ENCODE data around the gene MAD2L1. TPM values are rescaled to one million over a fixed set of nuclear protein-coding genes. Genes with fewer than 3 reads are reported as not detected.

The MAD2L1 gene
- total and polyA plus RNA-seq, 2 experiments from 2014 or later, result 80.2 to 139 TPM

- peaks cover 57% of the 10 kb centered on the region for H3K79me2 ChIP-seq (replicated peaks; ENCODE audit: insufficient read depth)
- ATAC-seq, result peak; percentile 5
- 0 out of 2 replicates have a peak overlapping the region, but pooled peaks have one; percentile 44 for H2AFZ ChIP-seq
- H3K27me3 Mint-ChIP-seq (ENCODE audit: insufficient read depth, low read depth, poor library complexity), result no peaks in the 10 kb centered on the region
- no peaks in the 10 kb centered on the region for H3F3A ChIP-seq (replicated peaks; ENCODE audit: low read depth)
- peaks cover 39% of the 10 kb centered on the region for H3K36me3 Mint-ChIP-seq (ENCODE audit: low read depth)
- H3K4me3 Mint-ChIP-seq, result peak overlapping the region; percentile 99
- peak overlapping the region; percentile 90 for H3K27ac ChIP-seq (ENCODE audit: low read depth)
- H3K4me2 ChIP-seq, result peak overlapping the region; percentile 91
- H3K36me3 ChIP-seq (ENCODE audit: insufficient read depth), result peaks cover 14% of the 10 kb centered on the region; the same call in 1 of the 2 replicates
- DNase-seq (ENCODE audit: low spot score), result peak; percentile 42
- H3K4me1 ChIP-seq (ENCODE audit: insufficient read depth), result peaks cover 24% of the 10 kb centered on the region
- H3K9me2 ChIP-seq (ENCODE audit: insufficient read depth), result no peaks in the 10 kb centered on the region
- no peaks in the 10 kb centered on the region; the same call in 2 of the 3 replicates for H3K9me3 Mint-ChIP-seq
- H3K27ac Mint-ChIP-seq, result peak overlapping the region; percentile 100
- peak overlapping the region; percentile 93 for H3K4me3 ChIP-seq
- H3K27me3 ChIP-seq (ENCODE audit: insufficient read depth), result no peaks in the 10 kb centered on the region
- peaks cover 20% of the 10 kb centered on the region for H4K20me1 ChIP-seq (replicated peaks; ENCODE audit: insufficient read depth)
- H3K4me1 Mint-ChIP-seq, result peaks cover 49% of the 10 kb centered on the region
- TF ChIP-seq STAT1 (IDR thresholded peaks at IDR 0.05; ENCODE audit: unreplicated experiment) (no peak), ETS1 (IDR thresholded peaks at IDR 0.05) (no peak), REST (IDR thresholded peaks at IDR 0.05; ENCODE audit: unreplicated experiment) (no peak), ZNF331 (CRISPR knock-in tag; IDR thresholded peaks at IDR 0.05; ENCODE audit: low read depth) (no peak), CTCF (conservative IDR thresholded peaks at IDR 0.05; ENCODE audit: low read depth in 2 of 2) (no peak), EZH2 (IDR thresholded peaks at IDR 0.05; ENCODE audit: low read depth, unreplicated experiment) (no peak), CREB1 (CRISPR knock-in tag; IDR thresholded peaks at IDR 0.05; ENCODE audit: low read depth) (no peak), ZNF114 (CRISPR knock-in tag; IDR thresholded peaks at IDR 0.05) (no peak), POLR2AphosphoS5 (IDR thresholded peaks at IDR 0.05; ENCODE audit: low read depth) (no peak)
These were observed 603 bp downstream of the MAD2L1 start for GRCh38 chr4:120065974-120066516.

Data from GM23338 (cell line).